HG02870 (cell line): ENCODE measurements around the gene CTAG1B.
"Not testable (repeated sequence)": the region's sequence is repeated elsewhere in the genome, so short reads cannot be mapped to it uniquely, and the experiment has no call there.

Experiments
- ATAC-seq: cut with Tn5 transposase; IDR thresholded peaks from one replicate; pipeline ENCODE4 v1.9.1; 2021; ENCODE audit warnings: mild to moderate bottlenecking, moderate library complexity; ENCODE audit not compliant: unreplicated experiment

Gene CTAG1B

DNA sequence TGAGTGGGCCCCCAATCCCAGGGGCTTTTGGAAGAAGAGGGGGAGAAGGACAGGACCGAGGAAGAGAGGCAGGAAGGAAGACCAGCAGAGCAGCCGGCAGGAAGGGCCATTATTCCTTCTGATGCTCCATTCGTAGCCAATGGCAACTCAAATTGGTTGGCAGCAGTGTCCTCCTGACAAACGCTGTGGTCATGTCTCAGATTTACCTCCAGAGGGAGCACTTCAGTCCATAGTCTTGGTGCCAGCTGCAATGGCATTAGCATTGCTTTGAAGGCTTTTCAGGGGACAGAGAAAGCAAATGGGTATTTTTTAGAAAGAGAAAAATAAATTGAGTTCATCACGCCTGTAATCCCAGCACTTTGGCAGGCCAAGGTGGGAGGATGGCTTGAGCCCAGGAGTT, 9.9 kb upstream of the CTAG1B start:
- not testable (repeated sequence) for ATAC-seq

GRCh38 chrX:154620767-154621414, 1.8 kb upstream of the CTAG1B start:
- ATAC-seq = not testable (repeated sequence)

DNA sequence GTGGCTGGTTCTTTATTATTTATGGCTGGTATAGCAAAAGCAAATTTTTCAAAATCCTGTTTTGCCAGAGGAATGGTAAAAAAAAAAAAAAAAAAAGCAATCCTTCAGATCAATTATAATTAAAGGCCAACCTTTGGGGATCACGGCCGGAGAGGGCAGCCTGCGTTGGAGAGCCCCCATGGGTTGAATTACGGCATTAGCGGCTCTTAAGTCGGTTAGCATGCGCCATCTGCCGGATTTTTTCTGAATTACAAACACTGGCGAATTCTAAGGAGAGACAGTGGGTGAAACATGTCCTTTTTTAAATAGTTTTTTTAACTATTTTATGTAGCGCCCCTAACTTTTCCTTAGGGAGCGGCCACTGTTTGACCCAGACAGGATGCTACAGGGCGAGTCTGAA, 5.5 kb downstream of the CTAG1B start:
- not testable (repeated sequence) for ATAC-seq

- ATAC-seq = not testable (repeated sequence)
Observed at GRCh38 chrX:154611146-154611545, 7.9 kb downstream of the CTAG1B start.

DNA sequence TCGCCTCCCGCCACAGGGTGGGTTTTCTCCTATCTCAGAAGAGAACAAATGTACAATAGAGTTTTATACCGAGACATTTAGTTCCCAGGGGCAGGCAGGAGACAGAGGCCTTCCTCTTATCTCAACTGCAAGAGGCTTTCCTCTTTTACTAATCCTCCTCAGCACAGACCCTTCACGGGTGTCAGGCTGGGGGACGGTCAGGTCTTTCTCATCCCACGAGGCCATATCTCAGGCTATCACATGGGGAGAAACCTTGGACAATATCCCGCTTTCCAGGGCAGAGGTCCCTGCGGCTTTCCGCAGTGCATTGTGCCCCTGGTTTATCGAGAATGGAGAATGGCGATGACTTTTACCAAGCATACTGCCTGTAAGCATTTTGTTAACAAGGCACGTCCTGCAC, 10.3 kb downstream of the CTAG1B start:
- not testable (repeated sequence) for ATAC-seq

GRCh38 chrX:154607976-154608375, 11.1 kb downstream of the CTAG1B start:
- not testable (repeated sequence) for ATAC-seq

- no peak for ATAC-seq
Observed at GRCh38 chrX:154607370-154607769, 11.7 kb downstream of the CTAG1B start.

DNA sequence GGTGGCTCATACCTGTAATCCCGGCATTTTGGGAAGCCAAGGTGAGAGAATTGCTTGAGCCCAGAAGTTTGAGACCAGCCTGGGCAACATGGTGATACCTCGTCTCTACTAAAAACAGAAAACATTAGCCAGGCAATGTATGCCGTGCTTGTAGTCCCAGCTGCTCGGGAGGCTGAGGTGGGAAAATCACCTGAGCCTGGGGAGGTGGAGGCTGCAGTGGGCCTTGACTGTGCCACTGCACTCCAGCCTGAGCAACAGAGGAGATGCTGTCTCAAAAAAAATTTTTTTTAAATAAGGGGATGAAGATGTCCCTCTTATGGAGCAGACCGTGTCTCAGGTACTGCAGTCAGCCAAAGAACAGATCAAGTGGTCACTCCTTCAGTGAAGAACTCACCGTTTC, 13.5 kb downstream of the CTAG1B start:
- no peak for ATAC-seq

- ATAC-seq = no peak
Observed at GRCh38 chrX:154603438-154604430, 15.3 kb downstream of the CTAG1B start.

GRCh38 chrX:154602766-154603437, 16.2 kb downstream of the CTAG1B start:
- ATAC-seq = no peak

- no peak for ATAC-seq
Observed at GRCh38 chrX:154602226-154602625, 16.9 kb downstream of the CTAG1B start.

GRCh38 chrX:154600759-154601374, 18.2 kb downstream of the CTAG1B start:
- no peak for ATAC-seq

GRCh38 chrX:154599531-154599930, 19.6 kb downstream of the CTAG1B start:
- ATAC-seq = no peak

- ATAC-seq = no peak
Observed at GRCh38 chrX:154598656-154599055, 20.4 kb downstream of the CTAG1B start.

GRCh38 chrX:154597221-154597620, 21.9 kb downstream of the CTAG1B start:
- no peak for ATAC-seq

DNA sequence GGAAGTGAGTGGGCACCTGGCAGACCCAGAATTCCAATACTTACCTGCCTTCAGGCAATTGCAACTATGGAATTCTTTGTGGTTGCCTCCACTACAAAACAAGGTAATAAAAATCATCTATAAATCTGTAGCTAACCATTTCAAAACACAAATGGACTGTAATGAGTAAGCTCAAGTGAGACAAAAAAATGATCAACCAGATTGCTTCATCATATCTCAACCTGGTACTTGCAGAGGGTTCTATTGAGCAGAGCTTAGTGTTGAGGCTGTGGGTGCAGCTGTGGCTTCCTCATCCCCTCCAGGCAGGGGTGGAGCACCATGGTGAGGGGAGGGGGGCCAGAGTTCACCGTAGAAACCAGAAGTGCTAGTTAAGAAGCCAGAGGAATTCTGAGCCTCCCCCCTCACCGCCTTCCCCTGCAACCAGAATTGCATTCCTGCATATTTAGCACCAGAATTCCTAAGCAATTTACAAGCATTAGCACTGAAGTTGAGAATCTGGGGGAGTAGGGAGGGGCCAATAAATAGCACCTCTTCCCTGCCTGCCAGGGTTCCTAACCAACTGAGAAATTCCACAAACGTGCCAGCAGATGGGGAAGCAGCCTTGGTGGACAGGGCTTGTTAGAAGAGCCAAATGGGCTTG, 22.7 kb downstream of the CTAG1B start:
- ATAC-seq = no peak

DNA sequence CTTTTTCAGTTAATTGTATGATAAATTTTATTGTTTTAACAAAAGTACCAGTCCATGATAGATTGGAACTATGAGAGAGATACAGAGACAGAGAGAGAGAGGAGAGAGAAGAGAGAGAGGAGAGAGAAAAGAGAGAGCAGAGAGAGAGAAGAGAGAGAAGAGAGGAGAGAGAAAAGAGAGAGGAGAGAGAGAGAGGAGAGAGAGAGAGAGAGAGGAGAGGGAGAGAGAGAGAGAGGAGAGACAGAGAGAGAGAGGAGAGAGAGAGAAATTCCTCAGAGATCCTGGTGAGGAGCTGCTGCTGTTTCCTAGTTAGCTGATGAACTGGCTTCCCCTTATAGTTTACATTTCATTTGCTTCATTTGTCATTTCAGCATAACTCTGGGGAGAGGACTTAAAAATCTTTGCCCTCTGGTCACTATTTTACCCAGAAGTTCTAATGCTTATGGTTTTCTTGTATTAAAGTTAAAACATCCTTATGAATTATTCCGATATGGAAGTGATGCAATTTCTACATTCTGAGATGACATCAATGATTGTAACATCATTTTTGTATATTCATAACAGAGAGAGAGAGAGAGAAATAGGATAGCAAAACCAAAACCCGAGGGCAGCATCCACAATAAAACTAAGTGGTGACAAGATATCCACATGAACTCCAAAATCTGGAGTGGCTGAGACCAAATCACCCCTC, 23.4 kb downstream of the CTAG1B start:
- ATAC-seq = no peak

- no peak for ATAC-seq
Observed at GRCh38 chrX:154594491-154594890, 24.6 kb downstream of the CTAG1B start.

DNA sequence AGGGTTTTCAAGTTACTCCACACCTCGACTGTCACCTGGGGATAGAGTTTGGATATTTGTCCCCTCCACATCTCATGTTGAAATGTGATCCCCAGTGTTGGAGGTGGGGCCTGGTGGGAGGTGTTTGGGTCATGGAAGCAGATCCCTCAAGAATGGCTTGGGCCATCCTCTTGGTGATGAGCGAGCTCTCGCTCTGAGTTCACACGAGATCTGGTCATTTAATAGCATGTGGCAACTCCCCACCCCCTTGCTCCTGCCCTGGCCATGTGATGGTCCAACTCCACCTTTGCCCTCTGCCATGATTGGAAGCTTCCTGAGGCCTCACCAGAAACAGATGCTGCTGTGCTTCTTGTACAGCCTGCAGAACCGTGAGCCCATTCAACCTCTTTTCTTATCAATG, 25.9 kb downstream of the CTAG1B start:
- no peak for ATAC-seq

DNA sequence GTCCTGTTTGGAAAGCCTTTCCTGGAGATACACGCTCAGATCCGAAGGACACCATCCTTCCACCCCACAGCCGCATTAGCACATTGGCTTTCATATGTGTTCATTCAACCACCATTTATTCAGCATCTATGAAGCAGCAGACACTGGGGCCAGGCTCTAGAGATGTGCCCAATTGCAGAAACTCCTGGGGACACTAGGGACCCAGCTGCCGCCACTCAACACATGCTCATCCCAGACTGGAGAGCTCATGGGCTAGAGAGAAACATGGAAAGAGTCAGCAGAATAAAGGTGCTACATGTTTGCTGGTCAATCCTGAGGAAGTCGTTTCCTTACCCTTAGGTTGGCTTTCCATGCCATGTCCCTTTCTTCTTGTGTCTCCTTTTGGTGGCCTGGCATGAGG, 26.6 kb downstream of the CTAG1B start:
- no peak for ATAC-seq
